OCI-LY3 (cell line): ENCODE data around the gene EFNB1.
A peak's percentile ranks its signal among the peaks of the same experiment; 100 is the strongest.
"Not testable (repeated sequence)": the region's sequence is repeated elsewhere in the genome, so short reads cannot be mapped to it uniquely, and the experiment has no call there.

Experiments used
- H2AFZ ChIP-seq: fragments of 200-600, 300-600 bp; shearing (Covaris generic); 2 replicates; pipeline ENCODE4 v1.6.0; 2014; ENCODE audit warnings: antibody characterized with exemption, low read depth, low read length
- H3K27ac ChIP-seq: fragments of 200-600, 300-600 bp; sonication (generic); 2 replicates; pipeline ENCODE4 v1.5.1; 2014; ENCODE audit warnings: mild to moderate bottlenecking, low read length, moderate library complexity, mixed read lengths
- H3K27me3 ChIP-seq: fragments of 200-600, 300-600 bp; sonication (generic); 2 replicates; pipeline ENCODE4 v1.6.1; 2014; ENCODE audit warnings: low read depth, low read length, mixed read lengths
- H3K36me3 ChIP-seq: fragments of 200-600, 300-600 bp; sonication (generic); replicated peaks from 2 replicates; pipeline ENCODE3; 2014; ENCODE audit warnings: low read depth, low read length, mixed read lengths
- H3K4me1 ChIP-seq: fragments of 300-600, 200-600 bp; sonication (generic); 2 replicates; pipeline ENCODE4 v1.6.1; 2014; ENCODE audit warnings: low read length, mixed read lengths
- H3K4me2 ChIP-seq: fragments of 200-600, 300-600 bp; sonication (generic); 2 replicates; pipeline ENCODE4 v1.6.1; 2014; ENCODE audit warnings: low read length, mixed read lengths
- H3K4me3 ChIP-seq: fragments of 300-600, 200-600 bp; sonication (generic); 2 replicates; pipeline ENCODE4 v1.5.1; 2014; ENCODE audit warnings: antibody characterized with exemption, mild to moderate bottlenecking, low read length, moderate library complexity
- H3K79me2 ChIP-seq: fragments of 300-600, 200-600 bp; shearing (Covaris generic); 2 replicates; pipeline ENCODE4 v1.6.1; 2014; ENCODE audit warnings: mild to moderate bottlenecking, low read length, mixed read lengths
- H3K9ac ChIP-seq: fragments of 300-600, 200-600 bp; shearing (Covaris generic); 2 replicates; pipeline ENCODE4 v1.6.0; 2014; ENCODE audit warnings: mild to moderate bottlenecking, low read length, moderate library complexity
- H3K9me3 ChIP-seq: fragments of 200-600, 300-600 bp; shearing (Covaris generic); 2 replicates; pipeline ENCODE4 v1.6.1; 2014; ENCODE audit warnings: low read length, mixed read lengths; ENCODE audit not compliant: insufficient read depth
- H4K20me1 ChIP-seq: fragments of 200-600, 300-600 bp; sonication (generic); 2 replicates; pipeline ENCODE4 v1.6.1; 2016; ENCODE audit warnings: low read length, mixed read lengths; ENCODE audit not compliant: insufficient read depth
- EZH2phosphoT487 ChIP-seq: fragments of 200-600 bp; shearing (Covaris generic); IDR thresholded peaks from 2 replicates; pipeline ENCODE4 v1.6.1; 2018; ENCODE audit warnings: antibody characterized with exemption, mixed run types, low read depth
- TF ChIP-seq, protein P1 (sequence below): fragments of 200-600, 300-600 bp; sonication (generic); IDR thresholded peaks from 2 replicates; pipeline ENCODE4 v1.5.1; 2014; ENCODE audit warnings: antibody characterized with exemption, low read length, low read depth

Gene EFNB1

DNA sequence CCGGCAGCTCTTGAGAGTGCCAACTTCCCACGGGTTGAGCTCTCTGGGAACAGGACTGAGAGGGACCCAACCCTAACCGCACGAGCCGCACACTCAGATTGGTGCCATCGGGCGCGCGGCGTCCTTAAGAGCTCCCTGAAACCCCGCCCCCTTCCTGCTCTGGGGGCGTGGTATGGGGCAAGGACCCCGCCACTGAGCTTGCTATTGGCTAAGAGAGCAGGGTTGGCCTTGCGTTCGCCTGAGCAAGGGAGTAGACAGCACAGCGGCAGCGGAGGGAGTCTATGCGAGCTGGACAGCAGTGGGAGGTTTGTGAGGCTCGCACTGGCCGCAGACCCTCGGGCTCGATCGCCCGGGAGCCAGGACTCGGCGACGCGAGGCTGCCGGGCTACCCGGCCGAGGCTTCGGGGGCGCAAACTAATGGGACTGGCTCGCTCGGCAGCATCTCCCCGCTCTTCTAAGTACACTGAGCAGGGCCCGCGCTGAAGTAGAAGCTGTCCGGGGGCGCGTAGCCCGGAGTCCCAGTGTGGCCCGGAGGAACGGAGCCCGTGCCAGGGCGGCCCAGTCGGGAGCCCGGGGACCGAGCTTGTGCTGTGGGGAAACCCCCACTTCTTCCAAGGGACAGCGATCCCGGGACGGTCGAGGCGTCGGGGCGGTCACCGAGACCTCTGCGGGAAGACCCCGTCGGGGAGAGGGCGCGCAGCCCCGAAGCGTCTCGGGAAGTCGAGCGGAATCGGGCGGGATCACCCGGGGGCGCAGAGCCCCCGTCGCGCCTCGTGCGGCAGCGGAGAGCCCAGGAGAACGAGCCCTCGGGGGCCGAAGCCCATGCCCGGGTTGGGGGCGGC is at the start of gene EFNB1:
EFNB1 (plus strand) TSS at position 282 of the 842 bp plus-strand sequence. CDS start 756 bp downstream, outside the sequence.
- Histone ChIP-seq H3K27ac (no peak within 1 kb of the TSS), H3K9me3 (no peaks in the 10 kb centered on the region), H3K4me3 (peak within 1 kb of the TSS; percentile 94), H3K79me2 (peaks cover 49% of the 10 kb centered on the region), H3K4me1 (peaks cover 39% of the 10 kb centered on the region), H2AFZ (peak within 1 kb of the TSS; percentile 64), H4K20me1 (no peaks in the 10 kb centered on the region), H3K9ac (peak within 1 kb of the TSS; percentile 80), H3K36me3 (no peaks in the 10 kb centered on the region), H3K27me3 (no peaks in the 10 kb centered on the region), H3K4me2 (peak within 1 kb of the TSS; percentile 84)
- TF ChIP-seq, protein P1, sequence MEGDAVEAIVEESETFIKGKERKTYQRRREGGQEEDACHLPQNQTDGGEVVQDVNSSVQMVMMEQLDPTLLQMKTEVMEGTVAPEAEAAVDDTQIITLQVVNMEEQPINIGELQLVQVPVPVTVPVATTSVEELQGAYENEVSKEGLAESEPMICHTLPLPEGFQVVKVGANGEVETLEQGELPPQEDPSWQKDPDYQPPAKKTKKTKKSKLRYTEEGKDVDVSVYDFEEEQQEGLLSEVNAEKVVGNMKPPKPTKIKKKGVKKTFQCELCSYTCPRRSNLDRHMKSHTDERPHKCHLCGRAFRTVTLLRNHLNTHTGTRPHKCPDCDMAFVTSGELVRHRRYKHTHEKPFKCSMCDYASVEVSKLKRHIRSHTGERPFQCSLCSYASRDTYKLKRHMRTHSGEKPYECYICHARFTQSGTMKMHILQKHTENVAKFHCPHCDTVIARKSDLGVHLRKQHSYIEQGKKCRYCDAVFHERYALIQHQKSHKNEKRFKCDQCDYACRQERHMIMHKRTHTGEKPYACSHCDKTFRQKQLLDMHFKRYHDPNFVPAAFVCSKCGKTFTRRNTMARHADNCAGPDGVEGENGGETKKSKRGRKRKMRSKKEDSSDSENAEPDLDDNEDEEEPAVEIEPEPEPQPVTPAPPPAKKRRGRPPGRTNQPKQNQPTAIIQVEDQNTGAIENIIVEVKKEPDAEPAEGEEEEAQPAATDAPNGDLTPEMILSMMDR: no peak
- no peak for TF ChIP-seq EZH2phosphoT487

DNA sequence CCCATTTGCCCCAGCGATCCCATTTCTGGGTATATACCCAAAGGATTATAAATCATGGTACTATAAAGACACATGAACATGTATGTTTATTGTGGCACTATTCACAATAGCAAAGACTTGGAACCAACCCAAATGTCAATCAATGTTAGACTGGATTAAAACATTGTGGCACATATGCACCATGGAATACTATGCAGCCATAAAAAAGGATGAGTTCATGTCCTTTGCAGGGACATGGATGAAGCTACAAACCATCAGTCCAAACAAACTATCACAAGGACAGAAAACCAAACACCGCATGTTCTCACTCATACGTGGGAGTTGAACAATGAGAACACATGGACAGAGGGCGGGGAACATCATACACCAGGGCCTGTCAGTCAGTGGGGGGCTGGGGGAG is 47.5 kb upstream of the EFNB1 start:
- not testable (repeated sequence) for H3K9ac ChIP-seq, H3K27me3 ChIP-seq, H2AFZ ChIP-seq, H3K4me1 ChIP-seq, H4K20me1 ChIP-seq, H3K36me3 ChIP-seq, H3K4me2 ChIP-seq, H3K27ac ChIP-seq, H3K79me2 ChIP-seq, H3K4me3 ChIP-seq, H3K9me3 ChIP-seq

DNA sequence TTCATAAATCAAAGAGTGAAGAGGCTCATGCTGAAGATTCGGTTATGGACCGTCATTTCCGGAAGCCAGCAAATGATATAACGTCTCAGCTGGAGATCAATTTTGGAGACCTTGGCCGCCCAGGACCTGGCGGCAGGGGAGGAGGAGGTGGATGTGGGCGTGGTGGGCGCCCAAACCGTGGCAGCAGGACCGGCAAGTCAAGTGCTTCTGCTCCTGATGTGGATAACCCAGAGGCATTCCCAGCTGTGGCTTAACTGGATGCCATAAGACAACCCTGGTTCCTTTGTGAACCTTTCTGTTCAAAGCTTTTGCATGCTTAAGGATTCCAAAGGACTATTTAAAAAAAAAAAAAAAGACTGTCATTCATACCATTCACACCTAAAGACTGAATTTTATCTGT is 44.0 kb upstream of the EFNB1 start:
- Histone ChIP-seq H3K9me3 (no peaks in the 10 kb centered on the region), H3K4me1 (no peaks in the 10 kb centered on the region), H3K4me2 (no peak overlapping the region), H3K79me2 (no peaks in the 10 kb centered on the region), H3K27me3 (no peaks in the 10 kb centered on the region), H3K9ac (no peak overlapping the region), H2AFZ (no peak overlapping the region), H3K4me3 (no peak overlapping the region), H3K36me3 (no peaks in the 10 kb centered on the region), H4K20me1 (no peaks in the 10 kb centered on the region), H3K27ac (no peak overlapping the region)
- no peak for TF ChIP-seq EZH2phosphoT487
- TF ChIP-seq, protein P1: no peak

DNA sequence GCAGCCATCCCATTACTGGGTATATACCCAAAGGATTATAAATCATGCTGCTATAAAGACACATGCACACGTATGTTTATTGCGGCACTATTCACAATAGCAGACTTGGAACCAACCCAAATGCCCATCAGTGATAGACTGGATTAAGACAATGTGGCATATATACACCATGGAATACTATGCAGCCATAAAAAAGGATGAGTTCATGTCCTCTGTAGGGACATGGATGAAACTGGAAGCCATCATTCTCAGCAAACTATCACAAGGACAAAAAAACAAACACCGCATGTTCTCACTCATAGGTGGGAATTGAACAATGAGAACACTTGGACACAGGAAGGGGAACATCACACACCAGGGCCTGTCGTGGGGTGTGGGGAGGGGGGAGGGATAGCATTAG is 42.2 kb upstream of the EFNB1 start:
- H3K4me2 ChIP-seq, H3K9me3 ChIP-seq: not testable (repeated sequence)

DNA sequence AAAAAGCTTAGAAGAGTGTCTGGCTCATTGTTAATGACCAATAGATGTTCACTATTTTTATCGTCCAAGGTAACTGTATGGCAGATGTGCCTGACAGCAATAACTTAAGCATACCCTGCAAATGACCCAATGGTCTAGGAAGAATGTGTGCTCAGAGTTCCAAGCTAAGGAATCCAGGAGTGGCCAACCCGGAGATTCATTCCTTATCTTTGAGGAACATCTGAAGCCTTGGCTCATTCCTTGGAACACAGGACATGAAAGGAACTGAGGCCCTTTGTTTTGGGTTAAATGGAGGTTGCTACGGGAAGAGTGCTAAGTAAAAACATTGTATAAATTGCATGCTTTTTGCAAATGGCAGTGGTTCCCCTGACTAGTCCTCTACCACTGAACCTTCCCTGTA is 38.9 kb upstream of the EFNB1 start:
- Histone ChIP-seq H3K9ac (no peak overlapping the region), H3K27me3 (no peaks in the 10 kb centered on the region), H3K4me2 (no peak overlapping the region), H4K20me1 (no peaks in the 10 kb centered on the region), H3K79me2 (no peaks in the 10 kb centered on the region), H3K4me3 (no peak overlapping the region), H2AFZ (no peak overlapping the region), H3K27ac (no peak overlapping the region), H3K4me1 (no peaks in the 10 kb centered on the region), H3K9me3 (no peaks in the 10 kb centered on the region), H3K36me3 (no peaks in the 10 kb centered on the region)
- no peak for TF ChIP-seq EZH2phosphoT487
- TF ChIP-seq, protein P1: no peak

More for the DNA sequence above, 42.2 kb upstream of the EFNB1 start:
- not testable (repeated sequence) for H3K36me3 ChIP-seq, H3K27me3 ChIP-seq, H3K4me3 ChIP-seq, H3K4me1 ChIP-seq, H2AFZ ChIP-seq, H4K20me1 ChIP-seq, H3K27ac ChIP-seq, H3K9ac ChIP-seq, H3K79me2 ChIP-seq
